DMS53 (cell line): ENCODE measurements around the gene EPB41L4B.

ENCODE experiments used
- DNase-seq: peaks from one replicate; lab custom pipeline; 2025; lab: John Stamatoyannopoulos, UW

EPB41L4B gene

GRCh38 chr9:109320331-109320741 is 523 bp downstream of the EPB41L4B start:
- DNase-seq: peak; percentile 61

GRCh38 chr9:109319626-109320241 is 1.1 kb downstream of the EPB41L4B start:
- peak; percentile 62 for DNase-seq

DNA sequence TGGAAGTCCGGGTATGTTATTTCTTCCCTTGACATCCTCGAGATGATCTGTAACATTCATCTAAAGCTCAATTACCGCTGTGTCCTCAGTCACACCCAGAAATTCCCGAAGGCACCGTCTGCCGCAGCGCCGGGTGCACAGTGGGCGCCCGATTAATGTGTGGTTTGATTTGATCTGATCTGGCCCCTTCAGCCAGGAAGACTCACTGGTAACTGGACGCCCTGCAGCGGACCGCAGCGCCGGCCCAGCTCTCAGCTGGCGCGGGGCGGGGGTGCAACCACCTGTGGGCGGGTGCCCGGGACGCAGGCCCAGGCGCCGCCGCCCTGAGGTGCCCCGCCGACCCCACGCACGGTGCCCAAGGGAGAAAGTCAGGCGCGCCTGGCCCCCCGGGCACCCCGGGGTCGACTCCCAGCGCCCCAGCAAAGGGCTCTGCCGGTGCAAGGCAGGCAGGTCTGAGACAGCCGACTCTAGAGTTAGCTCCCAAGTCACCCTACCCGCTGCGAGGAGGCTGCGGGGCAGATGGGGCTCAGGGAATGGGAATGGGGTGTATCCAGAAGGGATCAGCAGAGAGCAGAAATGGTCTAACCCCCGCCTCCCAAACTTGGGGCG is 1.7 kb downstream of the EPB41L4B start:
- peak; percentile 61 for DNase-seq

GRCh38 chr9:109317979-109318741 is 2.7 kb downstream of the EPB41L4B start:
- peak; percentile 46 for DNase-seq

DNA sequence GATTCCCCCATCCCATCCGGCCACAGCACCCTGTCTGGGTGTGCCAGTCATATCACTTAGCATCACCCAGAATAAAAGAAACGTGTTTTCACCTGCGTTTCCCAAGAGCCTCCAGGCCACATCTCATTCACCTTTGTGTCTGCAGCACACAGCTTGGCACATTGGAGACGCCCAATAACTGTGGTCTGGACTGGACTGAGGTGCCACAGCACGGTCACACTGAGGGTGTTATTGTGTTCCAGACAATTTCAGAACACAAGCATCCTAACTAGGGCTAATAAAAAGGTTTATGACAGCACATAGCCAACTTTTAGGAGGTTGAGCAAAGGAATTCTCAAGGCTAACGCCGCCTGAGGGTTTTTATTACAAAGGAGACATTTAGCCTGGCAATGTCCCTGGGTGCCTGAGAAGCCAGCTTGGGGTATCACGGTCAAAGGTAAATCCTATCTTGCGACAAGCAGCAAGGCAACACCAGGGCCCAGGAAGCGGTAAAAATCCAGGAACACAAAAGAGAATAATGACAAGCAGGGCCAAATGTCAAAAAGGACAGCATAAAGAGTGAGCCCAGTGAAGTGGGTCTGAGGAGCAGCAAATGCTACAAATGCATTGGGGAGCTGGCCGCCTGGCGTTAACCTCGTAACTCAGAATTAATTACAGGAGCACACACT is 3.4 kb downstream of the EPB41L4B start:
- DNase-seq: no peak

- DNase-seq: peak; percentile 95
These were observed 4.6 kb downstream of the EPB41L4B start for GRCh38 chr9:109316207-109316640.

DNA sequence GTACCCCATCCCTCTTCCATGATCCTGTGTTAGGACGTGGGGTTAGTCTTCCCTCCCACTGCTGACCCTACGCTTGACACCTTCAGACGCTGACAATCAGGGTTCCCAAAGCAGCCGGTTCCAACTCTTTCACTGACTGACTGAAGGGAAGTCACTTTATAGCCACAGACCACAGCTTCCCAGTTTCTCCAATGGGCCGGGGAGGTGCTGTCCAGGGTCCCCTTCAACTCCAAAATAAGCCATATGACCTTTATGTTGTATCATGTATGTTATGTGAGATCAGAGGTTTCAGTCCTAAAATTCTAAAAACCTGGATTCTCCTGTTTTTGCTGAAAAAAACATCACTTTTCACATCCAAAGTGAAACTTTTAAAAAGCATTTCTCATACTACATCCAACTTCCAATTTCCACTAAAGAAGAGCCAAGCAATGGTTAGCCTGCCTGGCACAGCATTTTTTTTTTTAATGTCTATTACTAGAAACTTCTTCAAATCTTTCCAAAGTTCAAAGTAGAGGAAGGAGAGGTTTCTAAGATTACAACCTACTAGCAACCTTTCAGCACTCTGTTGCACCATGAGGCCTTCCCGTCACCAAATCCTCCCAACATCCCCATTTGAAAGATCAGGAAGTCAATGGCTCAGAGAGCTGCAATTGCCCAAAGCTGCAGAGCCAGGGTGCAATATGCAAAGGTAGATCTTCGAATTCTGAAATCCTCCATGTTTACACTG is 5.2 kb downstream of the EPB41L4B start:
- no peak for DNase-seq

- peak; percentile 53 for DNase-seq
These were observed 6.8 kb downstream of the EPB41L4B start for GRCh38 chr9:109314011-109314531.

DNA sequence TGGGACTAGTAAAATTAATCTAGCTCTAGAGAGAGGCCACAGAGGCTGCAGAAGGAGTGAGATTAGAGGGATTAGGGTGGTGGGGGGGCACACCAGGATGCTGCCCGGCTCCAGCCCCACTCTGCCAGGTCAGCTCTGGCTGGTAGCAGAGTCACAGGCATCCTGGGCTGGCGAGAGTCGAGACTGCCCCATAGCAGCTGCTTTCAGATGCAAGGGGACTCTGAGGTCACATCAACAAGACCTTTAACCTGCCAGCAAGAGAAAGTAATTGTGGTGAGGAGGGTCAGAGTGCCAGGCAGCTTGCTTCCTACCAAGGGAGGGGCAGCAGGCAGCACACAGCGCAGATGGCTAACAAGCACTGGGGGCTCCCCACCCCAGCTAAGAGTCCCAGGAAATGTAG is 7.5 kb downstream of the EPB41L4B start:
- no peak for DNase-seq

DNA sequence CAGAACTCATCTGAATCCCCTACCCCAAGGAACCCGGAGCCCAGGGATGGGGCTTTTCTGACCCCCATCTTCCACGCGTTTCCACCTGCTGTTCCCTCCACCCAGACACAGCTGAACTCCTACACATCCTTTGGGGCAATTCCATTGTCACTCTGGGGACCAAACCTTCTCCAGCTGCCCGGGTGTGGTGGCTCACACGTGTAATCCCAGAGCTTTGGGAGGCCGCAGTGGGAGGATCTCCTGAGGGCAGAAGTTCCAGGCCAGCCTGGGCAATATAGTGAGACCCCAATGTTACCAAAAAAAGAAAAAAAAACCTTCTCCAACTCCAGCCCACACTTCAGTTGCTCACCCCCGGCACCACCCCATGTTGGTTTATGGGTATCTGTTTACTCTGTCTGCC is 8.1 kb downstream of the EPB41L4B start:
- DNase-seq: no peak

- no peak for DNase-seq
These were observed 9.1 kb downstream of the EPB41L4B start for GRCh38 chr9:109311731-109312130.

GRCh38 chr9:109311286-109311685 is 9.6 kb downstream of the EPB41L4B start:
- DNase-seq: no peak

DNA sequence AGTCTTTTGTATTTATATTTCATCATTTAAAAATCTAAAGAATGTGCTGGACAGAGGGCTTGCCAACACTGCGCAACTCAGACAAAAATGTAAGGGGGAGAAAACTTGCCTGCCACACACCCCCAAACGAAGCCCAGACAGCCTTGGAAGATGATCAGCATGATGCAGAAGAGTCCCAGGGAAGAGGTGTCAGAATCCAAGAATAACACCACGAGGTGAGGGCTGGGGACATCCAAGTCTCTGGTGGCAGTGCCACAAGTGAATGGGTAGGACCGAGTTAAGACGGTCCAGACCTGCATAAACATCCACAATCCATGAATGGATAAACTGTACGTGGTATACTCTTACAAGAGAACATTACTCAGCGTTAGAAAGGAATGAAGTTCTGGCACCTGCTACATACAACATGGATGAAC is 10.4 kb downstream of the EPB41L4B start:
- no peak for DNase-seq

GRCh38 chr9:109309282-109309681 is 11.6 kb downstream of the EPB41L4B start:
- DNase-seq: no peak

GRCh38 chr9:109307380-109308240 is 13.2 kb downstream of the EPB41L4B start:
- DNase-seq: peak; percentile 72

DNA sequence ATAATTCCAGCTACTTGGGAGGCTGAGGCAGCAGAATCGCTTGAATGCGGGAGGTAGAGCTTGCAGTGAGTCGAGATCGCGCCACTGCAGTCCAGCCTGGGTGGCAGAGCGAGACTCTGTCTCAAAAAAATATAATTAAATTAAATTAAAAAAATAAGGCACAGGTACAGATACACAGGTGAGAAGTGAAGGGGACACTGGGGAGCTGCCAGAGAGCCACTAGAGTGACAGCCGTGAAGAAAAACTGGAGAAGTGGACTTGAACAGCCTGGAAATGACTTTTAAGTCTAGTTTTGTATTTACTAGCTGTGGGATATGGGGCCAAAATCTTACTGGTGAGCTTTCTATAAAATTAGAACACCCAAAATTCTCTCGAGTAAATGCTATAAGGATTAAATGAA is 15.1 kb downstream of the EPB41L4B start:
- no peak for DNase-seq

DNA sequence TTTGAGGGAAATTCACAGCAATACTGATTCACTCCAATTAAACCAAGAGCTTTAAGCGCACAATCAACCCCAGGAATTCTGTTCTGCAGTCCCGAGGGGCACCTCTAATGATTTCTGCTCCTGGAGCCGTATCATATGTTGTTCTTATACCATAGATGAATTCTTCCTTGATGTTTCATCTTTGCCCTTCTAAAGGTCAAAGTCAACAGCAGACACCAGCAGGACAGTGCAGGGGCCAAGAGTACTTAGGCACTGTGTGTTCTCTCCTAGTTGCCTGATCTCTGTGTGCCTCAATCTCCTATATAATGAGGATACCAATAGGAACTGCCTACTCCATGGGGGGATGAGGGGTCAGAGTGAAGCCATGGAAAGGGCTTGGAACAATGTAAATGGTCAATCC is 16.5 kb downstream of the EPB41L4B start:
- DNase-seq: no peak

DNA sequence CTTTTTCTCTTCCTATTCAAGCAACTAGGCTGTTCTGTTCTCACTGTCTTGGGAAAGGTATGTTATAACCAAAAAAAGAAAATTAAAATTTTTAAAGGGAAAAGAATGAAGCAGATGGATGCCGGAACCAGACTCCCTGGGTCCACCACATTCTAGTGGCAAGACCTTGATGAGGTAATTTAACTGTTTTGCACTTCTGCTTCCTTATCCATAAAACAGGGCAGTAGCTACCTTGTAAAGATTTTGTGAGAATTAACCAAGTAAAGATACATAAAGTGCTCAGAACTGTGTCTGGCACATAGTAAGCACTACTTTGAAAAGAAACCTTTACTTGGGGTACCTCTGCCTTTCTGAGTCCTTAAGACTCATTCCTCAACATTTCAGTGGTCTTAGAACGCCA is 17.0 kb downstream of the EPB41L4B start:
- DNase-seq: no peak

- no peak for DNase-seq
These were observed 18.3 kb downstream of the EPB41L4B start for GRCh38 chr9:109302606-109303005.

GRCh38 chr9:109301012-109301411 is 19.8 kb downstream of the EPB41L4B start:
- peak; percentile 12 for DNase-seq

- no peak for DNase-seq
These were observed 21.0 kb downstream of the EPB41L4B start for GRCh38 chr9:109299891-109300290.
